A549 (cell line): ENCODE results near the gene CRYGN. TPM values are rescaled to one million over a fixed set of nuclear protein-coding genes. Genes with fewer than 3 reads are reported as not detected.

Experiments used
- ATAC-seq, 2 experiments: fragments of 200-7000 bp in 1 of 2; fragments of >200 bp in 1 of 2; cut with Nextera tagmentation in 1 of 2; cut with Tn5 transposase in 1 of 2; 3 replicates each; pipeline versions ENCODE4 v1.8.0 to v1.9.1; 2018 to 2020; ENCODE audit warnings: mild to moderate bottlenecking in 1 of 2, moderate library complexity in 1 of 2
- CTCF ChIA-PET: fragments of 300-600 bp; sonication (Branson Sonifier 250); formaldehyde crosslinking; extraction: SDS; loops from one replicate; lab custom pipeline; 2021; ENCODE audit warnings: antibody characterized with exemption, inconsistent platforms; lab: Yijun Ruan, JAX
- POLR2A ChIA-PET: fragments of 350-600 bp; formaldehyde crosslinking; extraction: SDS; loops from one replicate; lab custom pipeline; 2021; ENCODE audit warnings: antibody characterized with exemption, inconsistent platforms; lab: Yijun Ruan, JAX
- DNase-seq, 2 experiments: peaks; one replicate each; pipeline versions ENCODE4 v3.0.0 to v3.0.0-alpha.2; 2011 to 2016; ENCODE audit warnings: low read depth in 1 of 2, low spot score in 1 of 2
- FAIRE-seq: peaks from 2 replicates; lab custom pipeline; 2011; peaks lifted over from hg19 to GRCh38; lab: Jason Lieb, UNC
- H3K27ac ChIP-seq, 2 experiments: fragments of >200 bp; sonication (Bioruptor Twin); formaldehyde crosslinking; 3 replicates each; pipeline ENCODE4 v1.5.1; 2016 to 2017
- H3K4me1 ChIP-seq: fragments of >200 bp; sonication (Bioruptor Twin); formaldehyde crosslinking; 3 replicates; pipeline ENCODE4 v1.6.1; 2016
- H3K4me2 ChIP-seq: fragments of >200 bp; sonication (Bioruptor Twin); formaldehyde crosslinking; 3 replicates; pipeline ENCODE4 v1.6.1; 2016
- H3K4me3 ChIP-seq: fragments of >200 bp; sonication (Bioruptor Twin); formaldehyde crosslinking; 3 replicates; pipeline ENCODE4 v1.5.1; 2016
- H3K9me3 ChIP-seq: fragments of >200 bp; sonication (Bioruptor Twin); formaldehyde crosslinking; 3 replicates; pipeline ENCODE4 v1.6.1; 2016
- CBX2 ChIP-seq: fragments of 200-600 bp; sonication (generic); IDR thresholded peaks from 2 replicates; pipeline ENCODE4 v1.6.1; 2016; ENCODE audit warnings: low read depth, mild to moderate bottlenecking, borderline replicate concordance
- EP300 ChIP-seq, 2 experiments: fragments of >200 bp; sonication (Bioruptor Twin); formaldehyde crosslinking; IDR thresholded peaks; 2 replicates in 1 of 2; 3 replicates in 1 of 2; pipeline ENCODE4 v1.6.1; 2016 to 2017
- ESRRA ChIP-seq: fragments of 150-350 bp; IDR thresholded peaks from 2 replicates; pipeline ENCODE4 v1.6.1; 2014; ENCODE audit warnings: mild to moderate bottlenecking, low read length, borderline replicate concordance
- FOSB ChIP-seq: fragments of 250-450 bp; sonication (Bioruptor Pico); IDR thresholded peaks from 2 replicates; pipeline ENCODE4 v1.5.0; 2020; ENCODE audit warnings: mild to moderate bottlenecking, moderate library complexity
- FOXS1 ChIP-seq: fragments of 250-450 bp; sonication (Bioruptor Pico); IDR thresholded peaks from 2 replicates; pipeline ENCODE4 v1.5.0; 2020; ENCODE audit warnings: mild to moderate bottlenecking, moderate library complexity
- HEYL ChIP-seq: fragments of 250-450 bp; sonication (Bioruptor Pico); IDR thresholded peaks from 2 replicates; pipeline ENCODE4 v1.8.0; 2021; ENCODE audit warnings: mild to moderate bottlenecking, moderate library complexity
- HOXA7 ChIP-seq: fragments of 250-450 bp; sonication (Bioruptor Pico); IDR thresholded peaks from 2 replicates; pipeline ENCODE4 v1.5.0; 2020; ENCODE audit warnings: mild to moderate bottlenecking, moderate library complexity
- HOXB5 ChIP-seq: fragments of 250-450 bp; sonication (Bioruptor Pico); IDR thresholded peaks from 2 replicates; pipeline ENCODE4 v1.5.0; 2020; ENCODE audit warnings: mild to moderate bottlenecking, moderate library complexity
- MYC ChIP-seq: IDR thresholded peaks from 2 replicates; pipeline ENCODE4 v1.6.1; 2012; ENCODE audit warnings: mild to moderate bottlenecking, inconsistent platforms, low read length, improper control_type of control experiment, borderline replicate concordance
- RARB ChIP-seq: fragments of 250-450 bp; sonication (Bioruptor Pico); IDR thresholded peaks from 2 replicates; pipeline ENCODE4 v1.8.0; 2021; ENCODE audit warnings: mild to moderate bottlenecking, moderate library complexity
- SMC3 ChIP-seq: fragments of >200 bp; sonication (Bioruptor Twin); formaldehyde crosslinking; IDR thresholded peaks from 3 replicates; pipeline ENCODE4 v1.6.1; 2018; ENCODE audit warnings: inconsistent platforms
- TP53 ChIP-seq: fragments of 250-450 bp; sonication (Bioruptor Pico); IDR thresholded peaks from 2 replicates; pipeline ENCODE4 v1.5.0; 2021; ENCODE audit warnings: mild to moderate bottlenecking, moderate library complexity
- ZC3H11A ChIP-seq: fragments of 450-650 bp; IDR thresholded peaks from 2 replicates; pipeline ENCODE4 v1.6.1; 2014; ENCODE audit warnings: antibody characterized with exemption, mild to moderate bottlenecking
- ZSCAN20 ChIP-seq: fragments of 250-450 bp; sonication (Bioruptor Pico); IDR thresholded peaks from 2 replicates; pipeline ENCODE4 v1.8.0; 2022; ENCODE audit warnings: mild to moderate bottlenecking, moderate library complexity
- WGBS: methylation state at CpG from one replicate; pipeline ENCODE4 v1.1.6; 2017; ENCODE audit errors: missing lambda C conversion rate; 5-methylcytosine and 5-hydroxymethylcytosine counted together
- polyA plus RNA-seq, 4 experiments: library from polyadenylated mRNA; depleted of rRNA in 3 of 4; stranded (reverse); fragments of >200 nt; fragmentation: RNase III in 1 of 4; extraction: RNeasy Plus Mini Kit Qiagen cat#74134 plus additional on column Dnase treatment in 1 of 4; gene quantifications; 2 replicates in 3 of 4; 3 replicates in 1 of 4; pipeline ENCODE4 v1.2.3, GENCODE V29; 2011 to 2017
- TF ChIP-seq, protein P1 (sequence below): IDR thresholded peaks from 2 replicates; pipeline ENCODE4 v1.6.1; 2012
- TF ChIP-seq, protein P2 (sequence below): fragments of 250-450 bp; sonication (Bioruptor Pico); IDR thresholded peaks from 2 replicates; pipeline ENCODE4 v1.5.0; 2020; ENCODE audit warnings: low read depth, mild to moderate bottlenecking, moderate library complexity
- TF ChIP-seq, protein P3 (sequence below): IDR thresholded peaks from 2 replicates; pipeline ENCODE4 v1.6.1; 2012
- TF ChIP-seq, protein P4 (sequence below): fragments of 150-350 bp; IDR thresholded peaks from 2 replicates; pipeline ENCODE4 v1.6.1; 2014; ENCODE audit warnings: low read depth, mild to moderate bottlenecking, low read length
- TF ChIP-seq, protein P5 (sequence below): IDR thresholded peaks from 2 replicates; pipeline ENCODE4 v1.6.1; 2012; ENCODE audit warnings: low read depth, borderline replicate concordance

The CRYGN gene
- polyA plus RNA-seq, 2 of the 4 experiments (the other 2 are of a cell fraction), result not detected

DNA sequence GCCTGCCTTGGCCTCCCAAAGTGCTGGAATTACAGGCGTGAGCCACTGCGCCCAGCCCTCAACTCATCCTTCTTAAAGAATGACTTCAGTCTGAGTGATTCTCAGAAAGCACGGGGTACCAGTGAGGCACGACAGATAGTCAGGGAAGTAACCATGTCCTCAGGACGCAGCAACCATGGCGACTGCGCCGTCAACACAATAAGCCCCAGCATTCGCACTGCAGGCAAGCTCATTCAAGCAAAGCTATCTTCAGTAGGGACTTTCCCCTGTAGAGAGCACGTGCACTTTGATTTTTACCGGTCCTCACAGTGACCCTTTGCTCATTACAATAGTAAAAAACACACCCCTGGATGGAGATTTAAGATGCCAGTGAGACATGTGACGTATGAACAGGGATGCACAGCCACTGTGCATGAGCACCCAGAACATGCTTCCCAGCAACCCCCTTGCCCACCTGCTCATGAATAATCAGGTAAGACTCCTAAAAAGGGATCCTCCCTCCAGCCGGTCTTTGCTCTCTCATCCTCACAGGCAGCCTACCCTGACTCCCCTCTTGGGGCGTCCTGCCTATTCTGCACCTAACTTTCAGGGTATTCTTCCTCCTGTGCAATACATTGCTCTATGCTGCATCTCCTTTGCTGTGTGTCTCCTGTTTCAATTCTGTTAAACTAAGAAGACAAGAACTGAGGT lies 39.2 kb downstream of the CRYGN start (continued):
- TF ChIP-seq FOSB (CRISPR knock-in tag), result no peak
- no peak for TF ChIP-seq HEYL
- no peak for TF ChIP-seq ZC3H11A
- TF ChIP-seq RARB (CRISPR knock-in tag), result no peak
- no peak for TF ChIP-seq ZSCAN20
- TF ChIP-seq, all 56 proteins: peak for 0

DNA sequence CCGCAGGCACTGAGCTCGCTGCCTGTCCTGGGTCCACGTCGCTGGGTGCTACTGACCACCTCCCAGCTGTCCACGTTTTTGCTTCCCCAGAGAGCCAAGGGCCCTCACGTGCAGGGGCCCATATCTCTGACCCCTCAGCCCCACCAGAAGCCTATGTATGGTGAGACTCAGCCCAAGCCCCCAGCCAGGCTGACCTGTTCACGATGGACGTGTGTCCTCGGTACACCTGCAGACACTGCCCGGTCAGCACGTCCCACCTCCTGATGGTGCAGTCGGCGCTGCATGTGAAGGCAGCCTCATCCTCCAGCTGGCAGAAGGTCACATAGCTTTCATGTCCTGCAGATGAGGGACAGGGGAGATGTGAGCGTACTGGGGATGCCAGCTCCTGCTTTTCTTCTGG lies 40.0 kb downstream of the CRYGN start:
- FAIRE-seq (no peak), ATAC-seq (no peak)
- H3K27ac ChIP-seq, result no peak overlapping the region
- ChIA-PET POLR2A (no interaction called here), CTCF (interaction anchor here (1.1 to 3.1 kb wide), 5 partner anchors 31 to 52 kb away, joined by 3 to 10 read pairs (median 7); no protein-coding TSS in a partner anchor)
- TF ChIP-seq ESRRA (no peak), CBX2 (no peak), ZSCAN20 (no peak), TP53 (CRISPR knock-in tag) (no peak), SMC3 (no peak), MYC (no peak), HEYL (no peak), HOXB5 (CRISPR knock-in tag) (no peak), EP300 (IDR thresholded peaks at IDR 0.05) (no peak), FOXS1 (CRISPR knock-in tag) (no peak)
- TF ChIP-seq, protein P1, sequence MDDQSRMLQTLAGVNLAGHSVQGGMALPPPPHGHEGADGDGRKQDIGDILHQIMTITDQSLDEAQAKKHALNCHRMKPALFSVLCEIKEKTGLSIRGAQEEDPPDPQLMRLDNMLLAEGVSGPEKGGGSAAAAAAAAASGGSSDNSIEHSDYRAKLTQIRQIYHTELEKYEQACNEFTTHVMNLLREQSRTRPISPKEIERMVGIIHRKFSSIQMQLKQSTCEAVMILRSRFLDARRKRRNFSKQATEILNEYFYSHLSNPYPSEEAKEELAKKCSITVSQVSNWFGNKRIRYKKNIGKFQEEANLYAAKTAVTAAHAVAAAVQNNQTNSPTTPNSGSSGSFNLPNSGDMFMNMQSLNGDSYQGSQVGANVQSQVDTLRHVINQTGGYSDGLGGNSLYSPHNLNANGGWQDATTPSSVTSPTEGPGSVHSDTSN, result no peak
- TF ChIP-seq, protein P2, sequence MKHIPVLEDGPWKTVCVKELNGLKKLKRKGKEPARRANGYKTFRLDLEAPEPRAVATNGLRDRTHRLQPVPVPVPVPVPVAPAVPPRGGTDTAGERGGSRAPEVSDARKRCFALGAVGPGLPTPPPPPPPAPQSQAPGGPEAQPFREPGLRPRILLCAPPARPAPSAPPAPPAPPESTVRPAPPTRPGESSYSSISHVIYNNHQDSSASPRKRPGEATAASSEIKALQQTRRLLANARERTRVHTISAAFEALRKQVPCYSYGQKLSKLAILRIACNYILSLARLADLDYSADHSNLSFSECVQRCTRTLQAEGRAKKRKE (CRISPR knock-in tag), result no peak
- TF ChIP-seq, protein P3, sequence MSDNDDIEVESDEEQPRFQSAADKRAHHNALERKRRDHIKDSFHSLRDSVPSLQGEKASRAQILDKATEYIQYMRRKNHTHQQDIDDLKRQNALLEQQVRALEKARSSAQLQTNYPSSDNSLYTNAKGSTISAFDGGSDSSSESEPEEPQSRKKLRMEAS, result no peak
- TF ChIP-seq, protein P4, sequence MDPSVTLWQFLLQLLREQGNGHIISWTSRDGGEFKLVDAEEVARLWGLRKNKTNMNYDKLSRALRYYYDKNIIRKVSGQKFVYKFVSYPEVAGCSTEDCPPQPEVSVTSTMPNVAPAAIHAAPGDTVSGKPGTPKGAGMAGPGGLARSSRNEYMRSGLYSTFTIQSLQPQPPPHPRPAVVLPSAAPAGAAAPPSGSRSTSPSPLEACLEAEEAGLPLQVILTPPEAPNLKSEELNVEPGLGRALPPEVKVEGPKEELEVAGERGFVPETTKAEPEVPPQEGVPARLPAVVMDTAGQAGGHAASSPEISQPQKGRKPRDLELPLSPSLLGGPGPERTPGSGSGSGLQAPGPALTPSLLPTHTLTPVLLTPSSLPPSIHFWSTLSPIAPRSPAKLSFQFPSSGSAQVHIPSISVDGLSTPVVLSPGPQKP, result no peak
- TF ChIP-seq, all 56 proteins: peak for 0
- H3K9me3 ChIP-seq, result no peaks in the 10 kb centered on the region
- no peak overlapping the region for H3K4me3 ChIP-seq
- H3K4me1 ChIP-seq, result peaks cover 17% of the 10 kb centered on the region
- DNase-seq, result no peak
- WGBS, result 87% methylated on average over 9 of the region's 14 CpGs
- no peak overlapping the region for H3K4me2 ChIP-seq

DNA sequence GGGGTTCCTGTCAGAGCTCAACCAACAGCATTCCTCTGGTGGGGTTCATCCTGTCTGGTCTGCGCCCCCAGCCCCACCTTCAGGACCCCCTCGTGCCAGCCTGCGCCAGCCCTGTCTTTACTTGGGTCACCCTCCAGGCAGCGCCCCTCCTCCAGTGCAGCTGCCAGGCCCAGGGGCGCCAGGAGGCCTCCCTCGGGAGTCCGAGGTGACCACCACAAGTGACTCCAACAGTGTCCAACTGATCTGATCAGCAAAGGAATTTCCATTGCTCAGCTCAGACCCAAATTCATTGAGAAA lies 40.7 kb downstream of the CRYGN start:
- CTCF ChIA-PET, result interaction anchor here (1.0 to 3.1 kb wide), 5 partner anchors 23 to 53 kb away, joined by 3 to 10 read pairs (median 7); no protein-coding TSS in a partner anchor
- 68% methylated on average over 4 of the region's 7 CpGs for WGBS

More for the DNA sequence above, 40.7 kb downstream of the CRYGN start:
- ATAC-seq (no peak), DNase-seq (no peak), FAIRE-seq (no peak)
- Histone ChIP-seq H3K4me1 (peaks cover 10% of the 10 kb centered on the region), H3K4me2 (no peak overlapping the region), H3K27ac (no peak overlapping the region), H3K9me3 (no peaks in the 10 kb centered on the region), H3K4me3 (no peak overlapping the region)
- TF ChIP-seq, protein P4, result no peak
- TF ChIP-seq HOXA7 (CRISPR knock-in tag), result no peak
- TF ChIP-seq, protein P5, sequence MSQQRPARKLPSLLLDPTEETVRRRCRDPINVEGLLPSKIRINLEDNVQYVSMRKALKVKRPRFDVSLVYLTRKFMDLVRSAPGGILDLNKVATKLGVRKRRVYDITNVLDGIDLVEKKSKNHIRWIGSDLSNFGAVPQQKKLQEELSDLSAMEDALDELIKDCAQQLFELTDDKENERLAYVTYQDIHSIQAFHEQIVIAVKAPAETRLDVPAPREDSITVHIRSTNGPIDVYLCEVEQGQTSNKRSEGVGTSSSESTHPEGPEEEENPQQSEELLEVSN, result no peak
- POLR2A ChIA-PET, result no interaction called here
